ENCODE measurements around the gene FBXL22. TPM values are rescaled to one million over a fixed set of nuclear protein-coding genes. Genes with fewer than 3 reads are reported as not detected.
"Not testable (repeated sequence)": the region's sequence is repeated elsewhere in the genome, so short reads cannot be mapped to it uniquely, and the experiment has no call there.

Gene FBXL22
- total RNA-seq, 1 donor from 2014 or later, result 0.82 TPM

- FAIRE-seq (no peak), DNase-seq (ENCODE audit: low spot score in 2 of 2) (peak; percentile 54 to 64)
Measured at GRCh38 chr15:63610209-63610841, 13.1 kb downstream of the FBXL22 start.

DNA sequence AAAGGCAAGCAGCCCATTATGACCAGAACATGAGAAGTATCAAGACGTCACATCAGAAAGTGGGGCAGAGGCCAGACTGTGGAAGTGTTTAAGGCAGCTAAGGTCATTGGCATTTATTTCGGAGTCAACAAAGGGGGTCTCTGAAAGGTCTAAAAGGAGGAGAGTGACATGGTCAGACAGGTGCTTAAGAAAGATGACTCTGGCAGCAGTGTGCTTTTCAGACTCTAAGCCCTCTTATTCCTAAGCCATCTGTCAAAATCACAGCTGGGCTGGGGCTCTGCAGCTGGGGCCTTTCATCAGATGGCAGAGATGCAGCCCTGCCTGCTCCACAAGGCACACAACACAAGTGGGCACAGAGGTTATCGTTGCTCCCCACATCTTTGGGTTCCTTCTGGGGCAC lies 14.0 kb downstream of the FBXL22 start:
- DNase-seq (ENCODE audit: low spot score in 2 of 2) (no peak), FAIRE-seq (no peak)

- DNase-seq (ENCODE audit: low spot score in 2 of 2), result no peak
- no peak for FAIRE-seq
Measured at GRCh38 chr15:63612300-63612699, 15.1 kb downstream of the FBXL22 start.

- FAIRE-seq, result no peak
- no peak for DNase-seq (ENCODE audit: low spot score in 2 of 2)
Measured at GRCh38 chr15:63615935-63616334, 18.7 kb downstream of the FBXL22 start.

GRCh38 chr15:63617147-63617546 lies 20.0 kb downstream of the FBXL22 start:
- not testable (repeated sequence) for FAIRE-seq; DNase-seq (ENCODE audit: low spot score in 2 of 2)

GRCh38 chr15:63617627-63618026 lies 20.4 kb downstream of the FBXL22 start:
- not testable (repeated sequence) for DNase-seq (ENCODE audit: low spot score in 2 of 2); FAIRE-seq

GRCh38 chr15:63620760-63621159 lies 23.6 kb downstream of the FBXL22 start:
- FAIRE-seq; DNase-seq (ENCODE audit: low spot score in 2 of 2): not testable (repeated sequence)

DNA sequence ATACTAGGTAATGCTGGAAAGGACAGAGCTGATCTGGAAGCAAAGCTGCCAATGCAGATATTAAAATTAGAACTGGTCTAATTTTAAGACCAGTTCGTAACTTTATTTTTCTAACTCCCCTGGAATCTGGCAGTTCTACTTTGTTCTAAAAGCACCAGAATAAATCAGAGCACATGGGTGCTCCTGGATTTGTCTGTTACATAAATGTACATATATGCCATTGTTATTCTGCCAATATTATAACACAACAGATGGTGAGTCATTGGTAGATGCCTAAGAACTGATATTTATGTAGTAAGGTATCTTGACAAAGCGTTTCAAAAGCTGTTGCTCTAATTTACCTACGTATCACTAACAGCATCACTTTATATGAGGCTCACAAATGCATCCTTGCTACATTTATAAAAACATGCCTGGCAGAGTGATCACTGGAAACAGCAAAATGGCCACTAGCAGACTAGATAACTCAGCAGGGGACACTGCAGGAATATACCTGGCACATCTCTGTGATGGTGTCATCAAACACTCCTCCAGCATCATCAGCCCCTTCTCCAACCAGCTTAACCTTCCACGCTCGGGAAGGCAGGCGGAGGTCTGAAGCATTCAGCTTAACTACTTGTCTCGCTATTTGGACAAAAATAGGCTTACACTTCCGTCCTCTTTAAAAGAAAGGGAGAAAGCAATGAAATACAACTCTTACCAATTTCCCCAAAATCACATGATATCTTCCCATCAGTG lies 26.2 kb downstream of the FBXL22 start:
- no peak for DNase-seq (ENCODE audit: low spot score in 2 of 2)
- FAIRE-seq, result no peak

- no peak for FAIRE-seq
Measured at GRCh38 chr15:63626955-63627354, 29.8 kb downstream of the FBXL22 start.

GRCh38 chr15:63628123-63628822 lies 31.1 kb downstream of the FBXL22 start:
- DNase-seq (ENCODE audit: low spot score in 2 of 2) (no peak), FAIRE-seq (no peak)

More at GRCh38 chr15:63626955-63627354, 29.8 kb downstream of the FBXL22 start:
- DNase-seq (ENCODE audit: low spot score in 2 of 2), result no peak

DNA sequence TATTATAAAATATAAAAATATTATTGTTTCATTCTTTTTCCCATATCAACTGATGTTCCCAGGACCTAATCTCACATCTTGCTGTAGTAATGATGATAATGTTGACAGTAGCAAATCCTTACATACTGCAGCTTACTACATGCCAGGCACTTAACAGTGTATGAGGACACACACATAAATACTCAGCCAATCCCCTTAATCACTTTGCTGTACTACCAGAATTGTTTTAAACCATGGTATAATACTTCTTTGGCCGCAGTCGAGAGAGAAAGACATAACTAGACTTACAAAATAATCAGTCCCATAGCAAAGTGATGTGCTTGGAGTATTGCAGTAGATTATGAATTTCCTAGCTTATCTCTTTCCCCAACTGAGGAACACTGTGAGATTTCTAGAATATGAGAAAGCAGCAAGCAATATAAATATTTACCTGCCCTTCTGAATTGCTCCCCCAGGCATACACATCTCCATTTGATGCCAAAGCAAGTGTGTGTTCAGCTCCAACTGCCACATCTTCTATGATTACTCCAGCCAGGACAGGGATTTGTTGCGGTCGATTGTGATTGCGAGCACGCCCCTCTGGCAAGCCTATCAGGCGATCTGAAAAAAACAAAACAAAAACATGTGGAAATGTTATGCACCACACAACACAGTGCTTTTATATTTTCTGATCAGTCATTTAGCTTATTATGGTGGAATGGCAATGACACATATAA lies 33.0 kb downstream of the FBXL22 start:
- no peak for FAIRE-seq

GRCh38 chr15:63633312-63633711 lies 36.1 kb downstream of the FBXL22 start:
- FAIRE-seq (no peak), DNase-seq (ENCODE audit: low spot score in 2 of 2) (no peak)

More for the DNA sequence above, 33.0 kb downstream of the FBXL22 start:
- DNase-seq (ENCODE audit: low spot score in 2 of 2), result no peak

GRCh38 chr15:63634154-63634553 lies 37.0 kb downstream of the FBXL22 start:
- FAIRE-seq, result no peak
- no peak for DNase-seq (ENCODE audit: low spot score in 2 of 2)

GRCh38 chr15:63636518-63637061 lies 39.4 kb downstream of the FBXL22 start:
- DNase-seq (ENCODE audit: low spot score in 2 of 2), result no peak
- FAIRE-seq, result no peak

DNA sequence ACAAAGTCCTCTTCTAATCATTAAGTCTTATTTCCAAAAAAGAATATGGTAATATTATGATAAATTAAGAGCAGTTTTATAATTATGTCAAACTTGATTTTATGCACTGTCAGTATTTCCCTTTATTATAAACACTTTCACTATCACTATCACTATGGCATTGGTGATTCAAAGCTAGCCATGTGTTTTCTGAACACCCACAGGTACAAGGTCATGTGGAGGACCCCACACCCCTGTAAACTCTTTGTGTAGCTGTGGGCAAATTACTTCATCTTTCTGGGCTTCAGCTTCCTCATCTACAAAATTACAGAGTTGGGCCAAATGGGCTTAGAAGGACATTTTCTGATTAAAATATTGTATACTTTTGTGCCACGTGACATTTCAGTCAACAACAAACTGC lies 41.7 kb downstream of the FBXL22 start:
- FAIRE-seq, result no peak
- no peak for DNase-seq (ENCODE audit: low spot score in 2 of 2)

GRCh38 chr15:63640146-63640545 lies 43.0 kb downstream of the FBXL22 start:
- no peak for FAIRE-seq

More at GRCh38 chr15:63640146-63640545, 43.0 kb downstream of the FBXL22 start:
- no peak for DNase-seq (ENCODE audit: low spot score in 2 of 2)
